LoVo (cell line): ENCODE measurements around the gene CERKL.
A peak's percentile ranks its signal among the peaks of the same experiment; 100 is the strongest.

Experiments
- DNase-seq: peaks from one replicate; pipeline ENCODE4 v3.0.0-alpha.2; 2016; ENCODE audit warnings: low spot score

CERKL gene

DNA sequence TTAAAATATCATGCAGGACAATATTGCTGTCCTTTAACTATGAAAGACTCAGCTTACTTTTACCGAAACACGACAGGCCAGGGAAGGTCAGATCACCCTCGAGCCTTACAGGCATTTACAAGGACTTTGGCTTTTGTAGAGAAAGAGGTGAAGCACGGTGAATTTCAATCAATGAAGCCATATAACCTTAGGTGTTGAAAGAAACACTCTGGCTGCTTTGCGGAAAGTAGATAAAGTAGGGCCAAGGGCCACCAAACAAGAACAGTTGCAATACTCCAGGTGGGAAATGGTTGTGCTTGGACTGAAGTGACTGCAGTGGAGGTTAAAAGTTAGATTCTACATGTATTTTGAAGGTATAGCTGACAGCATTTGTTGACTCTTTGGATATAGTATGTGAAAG lies 80.5 kb downstream of the CERKL start:
- no peak for DNase-seq

- no peak for DNase-seq
These were observed 81.3 kb downstream of the CERKL start for GRCh38 chr2:181575650-181576025.

DNA sequence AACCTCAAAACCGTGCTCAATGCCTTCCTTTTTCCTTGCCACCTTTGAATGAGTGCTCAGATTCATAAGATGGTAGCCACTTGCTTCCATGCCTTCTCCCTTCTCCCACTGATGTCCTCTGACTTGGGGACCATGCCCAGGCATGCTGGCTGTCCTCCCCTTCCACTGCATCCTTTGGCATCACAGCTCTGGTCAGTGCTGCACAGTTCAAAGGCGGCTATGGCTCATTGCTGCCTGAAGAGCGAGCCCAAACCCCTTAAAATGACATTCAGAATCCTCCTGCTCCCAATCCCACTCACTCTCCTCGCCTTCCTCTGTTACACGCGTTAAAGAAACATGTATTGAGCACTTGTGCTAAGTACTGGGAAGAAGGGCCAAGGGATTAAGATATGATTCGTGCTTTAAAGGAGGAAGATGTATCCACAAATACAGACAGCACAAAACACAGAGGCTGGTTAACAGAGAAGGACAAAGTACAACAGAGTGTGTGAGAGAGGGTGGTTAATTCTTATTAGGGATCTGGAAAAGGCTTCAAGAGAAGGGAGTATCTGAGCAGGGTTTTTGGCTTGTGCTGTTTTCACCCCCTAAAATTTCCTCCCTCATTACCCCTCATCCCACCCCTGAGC lies 81.8 kb downstream of the CERKL start:
- no peak for DNase-seq

- DNase-seq: no peak
These were observed 82.6 kb downstream of the CERKL start for GRCh38 chr2:181574321-181574720.

- DNase-seq: peak; percentile 42
These were observed 83.7 kb downstream of the CERKL start for GRCh38 chr2:181573140-181573736.

DNA sequence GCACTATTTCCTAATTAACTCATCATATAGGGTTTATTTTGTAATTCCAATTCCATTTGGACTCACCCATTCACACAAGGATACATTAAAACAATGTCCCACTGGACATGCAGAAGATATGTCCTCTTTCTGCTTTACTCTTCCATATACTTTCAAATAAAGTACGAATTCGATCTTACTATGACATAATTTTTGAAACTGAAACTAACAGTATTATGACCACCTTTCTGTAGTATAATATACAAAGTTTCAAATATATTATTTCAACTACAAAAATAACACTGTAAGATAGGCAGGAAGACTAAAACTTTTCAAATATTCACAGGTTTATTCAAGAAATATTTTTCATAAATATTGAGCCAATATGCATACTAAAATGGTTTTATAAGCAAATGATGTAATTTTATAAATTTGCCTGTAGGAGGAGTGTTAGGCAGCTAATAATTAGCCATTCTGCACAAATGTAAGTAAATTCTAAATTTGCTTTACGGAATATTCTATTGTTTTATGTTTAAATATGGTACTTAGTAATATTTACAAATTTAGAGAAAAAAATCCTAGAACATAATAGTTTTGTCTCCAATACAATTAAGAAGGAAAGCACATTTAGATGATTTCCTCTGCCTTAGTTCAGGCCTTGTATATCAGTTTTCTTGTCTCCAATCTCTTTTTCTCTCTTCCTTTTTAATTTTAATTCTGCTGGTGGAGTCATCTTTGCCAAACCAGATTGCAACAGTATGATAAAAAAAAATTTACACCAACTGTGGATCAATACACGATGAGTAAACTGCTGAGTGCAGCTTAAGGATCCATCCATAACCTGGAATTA lies 85.9 kb downstream of the CERKL start:
- DNase-seq: no peak

DNA sequence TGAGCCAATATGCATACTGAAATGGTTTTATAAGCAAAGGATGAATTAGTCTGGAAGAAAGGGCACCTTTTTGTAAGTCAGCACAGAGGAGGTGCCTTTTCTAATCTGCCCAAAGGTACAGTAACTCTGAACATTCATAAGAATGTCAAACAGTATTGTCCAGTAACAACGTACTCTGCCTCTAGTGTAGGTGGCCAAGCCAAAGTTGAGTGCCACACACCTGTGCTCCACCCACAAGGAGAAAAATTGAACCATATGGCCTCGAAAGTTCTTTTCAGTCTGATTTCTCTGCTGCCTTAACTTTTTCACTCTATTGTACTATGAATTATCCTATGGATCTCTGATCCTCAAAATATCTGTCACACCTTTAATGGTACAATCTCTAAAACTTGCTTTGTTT lies 86.8 kb downstream of the CERKL start:
- DNase-seq: no peak

DNA sequence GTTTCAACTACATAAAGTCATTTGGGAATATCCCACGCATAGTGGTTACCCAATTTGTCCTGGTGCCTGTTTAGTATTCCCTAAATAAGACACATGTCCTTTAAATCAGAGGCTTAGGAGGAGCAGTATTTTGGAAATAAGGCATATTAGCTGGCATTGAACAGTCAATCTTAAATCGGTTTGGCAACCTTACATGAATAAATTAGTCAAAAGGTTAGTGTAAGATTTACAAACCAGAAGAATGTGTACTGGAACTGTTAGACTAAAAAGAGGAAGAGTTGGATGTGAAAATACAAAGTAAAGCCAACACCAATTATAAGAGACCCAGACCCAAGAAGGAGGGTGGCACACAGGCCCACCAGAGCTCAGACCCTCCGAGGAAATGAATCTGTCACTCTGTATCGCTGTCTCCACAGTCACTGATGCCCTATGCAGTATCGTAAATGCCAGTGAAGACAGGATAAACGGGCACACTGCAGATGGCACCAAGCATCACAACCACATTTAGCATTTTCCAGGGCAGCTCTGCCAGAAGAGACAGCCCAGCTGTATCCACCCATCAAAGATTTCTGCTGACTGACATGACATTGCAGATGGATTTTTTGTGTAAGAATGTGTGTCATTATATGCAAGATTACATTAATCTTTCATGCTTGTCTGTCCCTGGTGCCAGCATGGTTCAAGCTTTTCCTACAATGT lies 90.4 kb downstream of the CERKL start:
- DNase-seq: no peak

DNA sequence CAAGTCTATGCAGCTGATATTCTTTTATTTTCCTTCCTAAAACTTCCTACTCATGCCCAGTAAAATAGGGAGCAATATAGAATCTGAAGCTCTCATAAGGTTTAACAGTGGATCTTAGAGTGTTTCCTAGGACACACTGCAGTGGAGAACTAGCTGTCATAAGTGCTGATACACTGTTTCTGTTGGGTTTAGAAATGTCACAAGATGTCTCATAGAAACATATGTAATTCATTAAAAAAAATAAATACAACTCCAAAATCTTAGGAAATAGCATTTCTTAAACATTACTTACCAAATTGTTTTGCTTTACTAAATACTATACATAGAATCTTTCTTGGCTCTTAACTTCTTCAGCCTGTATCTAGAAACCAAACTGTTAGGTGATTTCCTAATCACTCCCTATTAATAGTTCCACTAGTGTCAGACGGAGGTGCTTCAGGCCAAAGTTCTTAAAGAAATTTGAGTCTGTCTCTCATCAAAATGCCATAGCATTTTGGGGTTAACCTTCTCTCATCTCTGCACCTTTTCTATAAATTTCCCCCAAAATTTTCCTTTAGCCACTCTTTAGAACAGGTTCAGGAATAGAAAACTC lies 93.7 kb downstream of the CERKL start:
- DNase-seq: no peak

DNA sequence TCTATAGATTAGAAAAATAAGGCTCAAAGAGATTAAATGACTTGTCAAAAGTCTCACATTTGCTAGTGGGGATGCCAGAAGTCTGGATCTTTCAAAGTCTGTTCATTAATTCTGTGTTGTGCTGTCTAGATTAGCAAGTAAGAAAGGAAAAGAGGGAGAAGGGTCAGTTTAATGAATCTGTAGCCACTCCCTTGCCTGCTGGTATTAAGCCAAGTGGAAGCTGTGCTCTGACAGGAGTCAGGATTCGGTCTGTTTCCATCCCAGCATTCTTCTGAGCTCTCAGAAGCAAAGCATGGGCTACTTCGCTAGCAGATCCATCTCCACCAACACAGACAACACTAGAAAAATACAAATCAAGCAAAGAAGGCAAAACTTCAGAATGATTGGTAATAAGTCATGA lies 98.5 kb downstream of the CERKL start:
- no peak for DNase-seq

DNA sequence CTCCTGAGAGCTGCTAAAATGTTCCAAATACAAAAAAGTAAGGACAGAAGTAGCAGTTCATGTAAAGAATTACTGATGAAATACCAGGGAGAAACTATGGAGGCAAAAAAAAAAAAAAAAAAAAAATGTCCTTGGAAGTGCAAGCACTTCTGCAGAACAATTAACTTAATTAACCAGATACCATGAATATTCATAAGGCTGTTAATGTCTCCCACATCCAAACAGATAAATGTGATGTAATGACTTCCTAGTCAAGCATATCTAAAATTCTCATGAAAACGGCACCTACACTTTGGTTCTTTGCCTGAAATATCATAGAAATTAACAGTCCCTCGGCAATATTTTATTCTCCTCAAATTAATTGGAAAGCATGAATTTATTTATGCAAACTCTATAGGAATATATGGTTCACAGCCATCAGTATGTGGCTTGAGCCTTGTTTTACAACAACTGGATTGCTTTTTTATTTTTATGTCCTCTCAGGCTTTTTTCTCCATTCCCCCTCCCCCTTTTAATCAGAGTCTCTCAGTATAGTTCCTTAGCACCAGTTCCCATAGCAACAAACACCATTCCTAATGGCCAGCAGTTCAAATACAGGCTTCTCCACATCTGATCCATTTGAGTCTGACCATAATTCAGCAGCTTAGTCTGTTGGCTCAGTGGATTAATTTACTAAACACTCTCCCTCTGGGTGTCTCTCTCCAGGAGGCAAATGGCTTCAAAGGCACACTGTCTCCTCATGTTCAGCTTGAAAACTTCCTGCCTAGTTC lies 102.7 kb downstream of the CERKL start:
- DNase-seq: no peak

DNA sequence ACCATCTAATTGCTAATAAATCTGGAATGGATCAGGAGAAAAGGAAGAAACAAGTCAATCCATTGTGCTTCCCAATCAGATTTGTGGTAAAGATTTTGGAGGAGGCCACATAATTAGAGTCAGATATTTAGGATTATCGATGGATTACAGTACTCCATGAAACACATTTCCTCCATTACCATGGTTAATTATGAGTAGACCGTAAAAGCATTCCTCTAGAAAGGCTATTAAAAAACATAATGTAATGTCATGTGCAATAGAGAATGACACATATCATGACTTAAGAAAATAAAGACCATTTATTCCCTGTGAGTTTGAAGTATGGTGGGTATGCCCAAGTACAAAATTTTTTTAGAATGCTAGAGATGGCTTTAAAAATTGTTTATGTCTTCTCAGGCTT lies 103.7 kb downstream of the CERKL start:
- DNase-seq: no peak

GRCh38 chr2:181552808-181553207 lies 104.1 kb downstream of the CERKL start:
- peak; percentile 46 for DNase-seq

GRCh38 chr2:181546086-181546485 lies 110.8 kb downstream of the CERKL start:
- no peak for DNase-seq

- DNase-seq: no peak
These were observed 114.7 kb downstream of the CERKL start for GRCh38 chr2:181542170-181542569.

GRCh38 chr2:181540421-181540820 lies 116.5 kb downstream of the CERKL start:
- DNase-seq: no peak

- DNase-seq: no peak
These were observed 120.2 kb downstream of the CERKL start for GRCh38 chr2:181536730-181537129.

DNA sequence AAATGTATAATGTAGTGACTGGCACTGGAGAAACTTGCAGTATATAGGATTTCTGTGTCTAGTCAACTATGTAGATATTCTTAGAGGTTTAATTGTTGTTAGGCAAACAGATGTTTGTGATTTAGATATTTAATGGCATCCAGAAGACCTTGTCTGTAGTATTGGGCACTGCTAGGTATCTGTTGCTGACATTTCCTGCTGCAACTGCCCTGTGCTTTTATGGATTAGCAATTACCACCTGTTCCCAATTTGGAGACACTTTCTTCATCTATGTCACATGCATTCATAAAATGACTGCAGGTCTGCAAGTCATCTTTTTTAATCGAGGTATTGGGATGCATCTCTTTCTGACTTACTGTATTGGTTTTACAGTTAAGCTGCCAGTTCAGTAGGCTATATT lies 128.5 kb downstream of the CERKL start:
- DNase-seq: no peak

- no peak for DNase-seq
These were observed 129.8 kb downstream of the CERKL start for GRCh38 chr2:181527058-181527457.

- DNase-seq: no peak
These were observed 130.9 kb downstream of the CERKL start for GRCh38 chr2:181526014-181526413.

GRCh38 chr2:181523756-181524155 lies 133.1 kb downstream of the CERKL start:
- no peak for DNase-seq

- no peak for DNase-seq
These were observed 136.7 kb downstream of the CERKL start for GRCh38 chr2:181520253-181520652.
